ENCODE data around the gene PDCD5.

GRCh38 chr19:32599258-32599657 lies 18.3 kb downstream of the PDCD5 start:
- no peak for TF ChIP-seq CTCF (IDR thresholded peaks at IDR 0.05 in 8 of 11, conservative IDR thresholded peaks at IDR 0.05 in 3 of 11)
- no peak for TF ChIP-seq POLR2AphosphoS5 (IDR thresholded peaks at IDR 0.05)
